Mesenchymal stem cell (in vitro differentiated cells and primary cell): ENCODE data around the gene NME5.
"Not testable (repeated sequence)": the region's sequence is repeated elsewhere in the genome, so short reads cannot be mapped to it uniquely, and the experiment has no call there.

ENCODE experiments used
- DNase-seq: peaks from one replicate; pipeline ENCODE4 v3.0.0-alpha.2; 2013
- H2AFZ ChIP-seq: one replicate; pipeline ENCODE4 v1.6.1; 2013; ENCODE audit warnings: low read depth, mild to moderate bottlenecking, control low read depth, inconsistent platforms, low read length, moderate library complexity
- H2AK5ac ChIP-seq: 2 replicates; pipeline ENCODE4 v1.6.1; 2013; ENCODE audit warnings: low read length, moderate library complexity, mild to moderate bottlenecking, inconsistent platforms; ENCODE audit not compliant: severe bottlenecking
- H2BK120ac ChIP-seq: one replicate; pipeline ENCODE4 v1.6.1; 2013; ENCODE audit warnings: low read depth, mild to moderate bottlenecking, inconsistent platforms, low read length, moderate library complexity
- H2BK12ac ChIP-seq, 2 experiments: one replicate each; pipeline ENCODE4 v1.6.1; 2013; ENCODE audit warnings: inconsistent platforms in 2 of 2, low read length in 2 of 2, mild to moderate bottlenecking in 2 of 2, moderate library complexity in 2 of 2, control low read depth in 1 of 2
- H2BK15ac ChIP-seq: one replicate; pipeline ENCODE4 v1.6.1; 2013; ENCODE audit warnings: mild to moderate bottlenecking, low read depth, inconsistent platforms; ENCODE audit not compliant: poor library complexity, severe bottlenecking
- H2BK5ac ChIP-seq: 2 replicates; pipeline ENCODE4 v1.6.1; 2013; ENCODE audit warnings: low read depth, mild to moderate bottlenecking, low read length, control low read depth, inconsistent platforms; ENCODE audit not compliant: poor library complexity, severe bottlenecking
- H3K14ac ChIP-seq, 2 experiments: one replicate each; pipeline ENCODE4 v1.6.1; 2013; ENCODE audit warnings: inconsistent platforms in 2 of 2, low read length in 2 of 2, control low read depth in 1 of 2, mild to moderate bottlenecking in 1 of 2, moderate library complexity in 1 of 2
- H3K18ac ChIP-seq, 2 experiments: one replicate each; pipeline ENCODE4 v1.6.1; 2013; ENCODE audit warnings: inconsistent platforms in 2 of 2, low read length in 2 of 2, control low read depth in 1 of 2, low read depth in 1 of 2, mild to moderate bottlenecking in 1 of 2
- H3K23ac ChIP-seq, 2 experiments: one replicate each; pipeline ENCODE4 v1.6.1; 2013; ENCODE audit warnings: inconsistent platforms in 2 of 2, low read length in 2 of 2, mild to moderate bottlenecking in 2 of 2, moderate library complexity in 2 of 2, control low read depth in 1 of 2
- H3K27ac ChIP-seq: 2 replicates; pipeline ENCODE4 v1.5.1; 2013; ENCODE audit warnings: mild to moderate bottlenecking, moderate library complexity, low read length, control low read depth, inconsistent platforms; ENCODE audit not compliant: poor library complexity, severe bottlenecking
- H3K27me3 ChIP-seq, 2 experiments: 2 replicates each; pipeline versions ENCODE4 v1.6.1 to v1.7.0; 2013; ENCODE audit warnings: low read length in 2 of 2, mild to moderate bottlenecking in 2 of 2, moderate library complexity in 2 of 2, control low read depth in 1 of 2, inconsistent platforms in 1 of 2; ENCODE audit not compliant: control insufficient read depth in 1 of 2, insufficient read depth in 1 of 2
- H3K36me3 ChIP-seq, 2 experiments: 2 replicates each; pipeline versions ENCODE4 v1.6.1 to v1.7.0; 2013; ENCODE audit warnings: low read length in 2 of 2, control low read depth in 1 of 2, inconsistent platforms in 1 of 2, low read depth in 1 of 2, mild to moderate bottlenecking in 1 of 2; ENCODE audit not compliant: insufficient read depth in 2 of 2, control insufficient read depth in 1 of 2
- H3K4ac ChIP-seq, 2 experiments: one replicate each; pipeline ENCODE4 v1.6.1; 2013; ENCODE audit warnings: inconsistent platforms in 2 of 2, low read length in 2 of 2, mild to moderate bottlenecking in 2 of 2, moderate library complexity in 2 of 2, control low read depth in 1 of 2, low read depth in 1 of 2
- H3K4me1 ChIP-seq: 2 replicates; pipeline ENCODE4 v1.6.1; 2013; ENCODE audit warnings: low read depth, low read length, control low read depth; ENCODE audit not compliant: control insufficient read depth, insufficient read depth
- H3K4me2 ChIP-seq: 2 replicates; pipeline ENCODE4 v1.6.1; 2013; ENCODE audit warnings: low read length, mild to moderate bottlenecking, inconsistent platforms; ENCODE audit not compliant: poor library complexity, severe bottlenecking
- H3K4me3 ChIP-seq, 2 experiments: 2 replicates each; pipeline versions ENCODE4 v1.5.1 to v1.7.0; 2013; ENCODE audit warnings: low read length in 2 of 2, mild to moderate bottlenecking in 2 of 2, control low read depth in 1 of 2, low read depth in 1 of 2; ENCODE audit not compliant: insufficient read depth in 1 of 2
- H3K79me1 ChIP-seq: replicated peaks from 2 replicates; pipeline ENCODE4 v1.6.1; 2013; ENCODE audit warnings: mild to moderate bottlenecking, control low read depth, low read length, inconsistent platforms; ENCODE audit not compliant: poor library complexity, severe bottlenecking
- H3K9ac ChIP-seq: 2 replicates; pipeline ENCODE4 v1.7.0; 2013; ENCODE audit warnings: mild to moderate bottlenecking, low read length, moderate library complexity
- H3K9me3 ChIP-seq: 2 replicates; pipeline ENCODE4 v1.7.0; 2013; ENCODE audit warnings: mild to moderate bottlenecking, low read length; ENCODE audit not compliant: control insufficient read depth
- H4K8ac ChIP-seq: one replicate; pipeline ENCODE4 v1.6.1; 2013; ENCODE audit warnings: inconsistent platforms, mild to moderate bottlenecking, low read length, moderate library complexity
- H4K91ac ChIP-seq: one replicate; pipeline ENCODE4 v1.6.1; 2013; ENCODE audit warnings: mild to moderate bottlenecking, low read length, inconsistent platforms
- WGBS: methylation state at CpG from one replicate; pipeline ENCODE4 v1.1.7; 2013; ENCODE audit warnings: mixed read lengths; 5-methylcytosine and 5-hydroxymethylcytosine counted together

Gene NME5

GRCh38 chr5:138160706-138161105 is 21.5 kb upstream of the NME5 start:
- Histone ChIP-seq H2BK15ac (no peak overlapping the region), H2BK5ac (no peak overlapping the region), H3K79me1 (peaks cover 30% of the 10 kb centered on the region), H2BK12ac (no peak overlapping the region), H3K4me2 (no peak overlapping the region), H3K14ac (no peak overlapping the region), H4K8ac (no peak overlapping the region), H3K4me3 (no peak overlapping the region), H3K9me3 (no peaks in the 10 kb centered on the region), H3K18ac (no peak overlapping the region), H3K27me3 (no peaks in the 10 kb centered on the region), H2BK120ac (no peak overlapping the region), H3K36me3 (peaks cover 56 to 93% of the 10 kb centered on the region in 2 experiments), H3K4ac (no peak overlapping the region), H3K27ac (no peak overlapping the region), H3K23ac (no peak overlapping the region), H3K9ac (no peak overlapping the region), H3K4me1 (no peaks in the 10 kb centered on the region), H2AFZ (no peak overlapping the region), H2AK5ac (no peak overlapping the region), H4K91ac (no peak overlapping the region)
- DNase-seq = no peak
- over 99% methylated on average over 4 of the region's 4 CpGs for WGBS

- Histone ChIP-seq H3K27me3 (no peaks in the 10 kb centered on the region), H3K4me2 (no peak overlapping the region), H3K4me3 (no peak overlapping the region), H3K27ac (no peak overlapping the region), H3K23ac (no peak overlapping the region), H4K91ac (no peak overlapping the region), H2BK12ac (no peak overlapping the region), H3K9me3 (no peaks in the 10 kb centered on the region), H2BK120ac (no peak overlapping the region), H2AK5ac (no peak overlapping the region), H3K36me3 (peaks cover 46 to 85% of the 10 kb centered on the region in 2 experiments), H2BK5ac (no peak overlapping the region), H3K79me1 (peaks cover 23% of the 10 kb centered on the region), H3K14ac (no peak overlapping the region), H3K9ac (no peak overlapping the region), H4K8ac (no peak overlapping the region), H3K4ac (no peak overlapping the region), H3K18ac (no peak overlapping the region), H2AFZ (no peak overlapping the region), H3K4me1 (no peaks in the 10 kb centered on the region), H2BK15ac (no peak overlapping the region)
- no peak for DNase-seq
- 99% methylated on average over 3 of the region's 5 CpGs for WGBS
These were observed 20.4 kb upstream of the NME5 start for GRCh38 chr5:138159666-138160065.

- H4K91ac ChIP-seq = no peak overlapping the region
- no peak overlapping the region for H4K8ac ChIP-seq
- H3K4me3 ChIP-seq = no peak overlapping the region
- no peak for DNase-seq
- no peak overlapping the region for H2BK15ac ChIP-seq
- no peak overlapping the region for H3K23ac ChIP-seq
- H3K4me1 ChIP-seq = no peaks in the 10 kb centered on the region
- WGBS = 100% methylated on average over 1 of the region's 1 CpG
- H3K9me3 ChIP-seq = no peaks in the 10 kb centered on the region
- H2BK5ac ChIP-seq = no peak overlapping the region
- no peaks in the 10 kb centered on the region for H3K27me3 ChIP-seq
- no peak overlapping the region for H3K9ac ChIP-seq
- H2AK5ac ChIP-seq = no peak overlapping the region
- peaks cover 13% of the 10 kb centered on the region for H3K79me1 ChIP-seq
- no peak overlapping the region for H3K27ac ChIP-seq
- H2BK120ac ChIP-seq = no peak overlapping the region
- H3K4me2 ChIP-seq = no peak overlapping the region
- no peak overlapping the region for H2BK12ac ChIP-seq
- no peak overlapping the region for H3K4ac ChIP-seq
- H3K14ac ChIP-seq = no peak overlapping the region
- no peak overlapping the region for H2AFZ ChIP-seq
- no peak overlapping the region for H3K18ac ChIP-seq
- H3K36me3 ChIP-seq = peaks cover 35 to 65% of the 10 kb centered on the region in 2 experiments
These were observed 18.4 kb upstream of the NME5 start for GRCh38 chr5:138157626-138158025.

GRCh38 chr5:138155977-138156376 is 16.7 kb upstream of the NME5 start:
- H3K23ac ChIP-seq, H2BK15ac ChIP-seq, H3K9me3 ChIP-seq, DNase-seq, H3K14ac ChIP-seq, H3K9ac ChIP-seq, H3K18ac ChIP-seq, H3K27ac ChIP-seq, H3K27me3 ChIP-seq, H2BK120ac ChIP-seq, H2BK12ac ChIP-seq, H3K4me3 ChIP-seq, H3K4me2 ChIP-seq, H2BK5ac ChIP-seq, H3K79me1 ChIP-seq, H4K8ac ChIP-seq, H2AFZ ChIP-seq, H4K91ac ChIP-seq, H2AK5ac ChIP-seq, H3K4ac ChIP-seq, H3K4me1 ChIP-seq: not testable (repeated sequence)
- peaks cover 22 to 49% of the 10 kb centered on the region in 2 experiments for H3K36me3 ChIP-seq
- over 99% methylated on average over 9 of the region's 9 CpGs for WGBS
